H1 (cell line): Measurements from ENCODE around the gene QRSL1. TPM values are rescaled to one million over a fixed set of nuclear protein-coding genes. Genes with fewer than 3 reads are reported as not detected.

Experiments
- CTBP2 ChIP-seq: IDR thresholded peaks from 2 replicates; pipeline ENCODE4 v1.7.0; 2011; ENCODE audit warnings: borderline replicate concordance, mild to moderate bottlenecking, moderate library complexity, mixed read lengths, low read length; ENCODE audit not compliant: insufficient read depth, insufficient read length
- CTCF ChIP-seq, 3 experiments: IDR thresholded peaks; 1 replicate in 2 of 3; 2 replicates in 1 of 3; pipeline versions ENCODE4 v1.5.1 to v1.6.1; 2011; ENCODE audit warnings: low read length in 3 of 3, mild to moderate bottlenecking in 3 of 3, inconsistent platforms in 2 of 3, low read depth in 1 of 3, moderate library complexity in 1 of 3; ENCODE audit not compliant: insufficient read depth in 1 of 3; ENCODE audit errors: control extremely low read depth in 1 of 3
- EP300 ChIP-seq, 2 experiments: IDR thresholded peaks; 1 replicate in 1 of 2; 2 replicates in 1 of 2; pipeline ENCODE4 v1.6.1; 2011 to 2012; ENCODE audit warnings: low read depth in 2 of 2, low read length in 2 of 2, mild to moderate bottlenecking in 2 of 2, borderline replicate concordance in 1 of 2, inconsistent platforms in 1 of 2, moderate library complexity in 1 of 2
- GTF2F1 ChIP-seq: IDR thresholded peaks from 2 replicates; pipeline ENCODE4 v1.6.1; 2012; ENCODE audit warnings: low read depth, low read length, improper control_type of control experiment, borderline replicate concordance
- HDAC2 ChIP-seq, 2 experiments: fragments of 300-600 bp in 1 of 2; sonication (generic) in 1 of 2; IDR thresholded peaks; 2 replicates each; pipeline ENCODE4 v1.6.1; 2011 to 2012; ENCODE audit warnings: low read depth in 2 of 2, low read length in 2 of 2, mild to moderate bottlenecking in 2 of 2, moderate library complexity in 2 of 2, borderline replicate concordance in 1 of 2, inconsistent platforms in 1 of 2
- JUND ChIP-seq: IDR thresholded peaks from 2 replicates; pipeline ENCODE4 v1.6.1; 2011; ENCODE audit warnings: mild to moderate bottlenecking, improper control_type of control experiment, low read length
- KDM5A ChIP-seq: fragments of 200-600 bp; IDR thresholded peaks from 2 replicates; pipeline ENCODE4 v1.7.1; 2012; ENCODE audit warnings: mild to moderate bottlenecking, low read length, inconsistent platforms, mixed read lengths
- NRF1 ChIP-seq: IDR thresholded peaks from 2 replicates; pipeline ENCODE4 v1.6.1; 2011; ENCODE audit warnings: mild to moderate bottlenecking, low read depth, low read length, improper control_type of control experiment
- PHF8 ChIP-seq: fragments of 200-600 bp; sonication (generic); conservative IDR thresholded peaks from 2 replicates; pipeline ENCODE4 v1.7.1; 2012; ENCODE audit warnings: low read depth, mild to moderate bottlenecking, inconsistent platforms, low read length, moderate library complexity
- POU5F1 ChIP-seq: IDR thresholded peaks from 2 replicates; pipeline ENCODE4 v1.6.1; 2011; ENCODE audit warnings: low read depth, mild to moderate bottlenecking, low read length, moderate library complexity
- RFX5 ChIP-seq: IDR thresholded peaks from 2 replicates; pipeline ENCODE4 v1.6.1; 2011; ENCODE audit warnings: low read depth, low read length, improper control_type of control experiment, borderline replicate concordance
- SIX5 ChIP-seq: IDR thresholded peaks from 2 replicates; pipeline ENCODE4 v1.6.1; 2011; ENCODE audit warnings: mild to moderate bottlenecking, low read depth, low read length
- polyA plus RNA-seq, 7 experiments: library from polyadenylated mRNA; depleted of rRNA in 3 of 7; stranded (reverse) in 5 of 7; unstranded in 2 of 7; fragments of >200 nt in 5 of 7; fragments of 200-250 nt in 2 of 7; gene quantifications; 1 replicate in 5 of 7; 2 replicates in 1 of 7; 4 replicates in 1 of 7; pipeline versions ENCODE4 v1.2.1 to v1.2.3, GENCODE V29; 2011 to 2013; ENCODE audit warnings: missing spikeins in 2 of 7, mixed read lengths in 2 of 7
- total RNA-seq: library from RNA; stranded (reverse); fragmentation: NEBNext Ultra II Directional; extraction: Animal tissue kit (Norgen Biotek cat#: 25700); gene quantifications from 2 replicates; pipeline ENCODE4 v1.2.1, GENCODE V29; 2021

The QRSL1 gene
- total and polyA plus RNA-seq, 2 of the 8 experiments (the other 6 are each of a cell fraction or from before 2014, with no cell fraction given), result 7.8 to 22.2 TPM

- TF ChIP-seq KDM5A (no peak), JUND (no peak), SIX5 (no peak), EP300 (IDR thresholded peaks at IDR 0.05; ENCODE audit: borderline replicate concordance in 1 of 2, low read depth in 2 of 2, low read length in 2 of 2) (peak in 1 of 2 experiments; percentile 82; a peak in 1 of 3 replicates), PHF8 (no peak), CTCF (IDR thresholded peaks at IDR 0.05; ENCODE audit: control extremely low read depth in 1 of 3, insufficient read depth in 1 of 3, low read depth in 1 of 3, low read length in 3 of 3) (no peak), GTF2F1 (no peak), HDAC2 (IDR thresholded peaks at IDR 0.05; ENCODE audit: borderline replicate concordance in 1 of 2, low read depth in 2 of 2, low read length in 2 of 2) (peak; percentile 41 to 96; a peak in 2 of 4 replicates), CTBP2 (no peak), POU5F1 (peak; percentile 55; the same call in 1 of the 2 replicates), RFX5 (no peak), NRF1 (no peak)
Observed at GRCh38 chr6:106614592-106615257, 14.7 kb upstream of the QRSL1 start (continued).
